Stimulated activated CD8-positive, alpha-beta memory T cell treated with anti-CD3 and anti-CD28 coated beads, Interleukin-4, amount 100 ng/mL, for 24 hours (primary cell): ENCODE measurements around the gene HSP90AA1.

ENCODE experiments used
- DNase-seq: peaks from one replicate; pipeline ENCODE4 v3.0.0-alpha.2; 2020; ENCODE audit warnings: low read depth

Gene HSP90AA1

GRCh38 chr14:102040153-102040552, 46.7 kb downstream of the HSP90AA1 start:
- DNase-seq: no peak

DNA sequence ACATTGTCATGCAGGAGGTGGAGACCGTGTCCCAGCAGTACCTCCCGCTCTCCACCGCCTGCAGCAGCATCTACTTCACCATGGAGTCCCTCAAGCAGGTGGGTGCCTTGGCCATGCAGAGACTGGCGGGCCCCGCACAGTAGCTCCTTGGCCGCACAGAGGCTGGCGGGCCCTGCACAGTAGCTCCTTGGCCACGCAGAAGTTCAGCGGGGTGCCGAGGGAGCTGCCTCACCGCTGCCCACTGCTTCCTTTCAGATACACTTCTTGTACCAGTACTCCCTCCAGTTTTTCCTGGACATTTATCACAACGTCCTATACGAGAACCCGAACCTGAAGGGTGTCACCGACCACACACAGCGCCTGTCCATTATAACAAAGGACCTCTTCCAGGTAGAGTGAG, 47.7 kb downstream of the HSP90AA1 start:
- DNase-seq: no peak

DNA sequence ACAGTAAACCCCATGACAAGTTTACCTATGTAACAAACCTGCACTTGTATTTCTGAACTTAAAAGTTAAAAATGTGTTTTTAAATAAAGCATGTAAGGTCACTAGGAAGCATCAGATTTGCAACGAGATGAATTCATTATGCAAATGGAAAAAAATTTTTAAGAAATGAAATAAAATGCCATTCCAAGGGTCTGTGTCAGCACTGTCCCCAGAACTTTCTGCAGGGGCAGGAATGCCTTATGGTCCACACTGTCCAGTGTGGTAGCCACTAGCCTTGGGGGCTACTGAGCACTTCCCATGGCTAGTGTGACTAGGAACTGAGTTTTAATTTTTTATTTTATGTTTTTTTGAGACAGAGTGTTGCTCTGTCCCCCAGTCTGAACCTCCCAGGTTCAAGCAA, 49.2 kb downstream of the HSP90AA1 start:
- DNase-seq: no peak

DNA sequence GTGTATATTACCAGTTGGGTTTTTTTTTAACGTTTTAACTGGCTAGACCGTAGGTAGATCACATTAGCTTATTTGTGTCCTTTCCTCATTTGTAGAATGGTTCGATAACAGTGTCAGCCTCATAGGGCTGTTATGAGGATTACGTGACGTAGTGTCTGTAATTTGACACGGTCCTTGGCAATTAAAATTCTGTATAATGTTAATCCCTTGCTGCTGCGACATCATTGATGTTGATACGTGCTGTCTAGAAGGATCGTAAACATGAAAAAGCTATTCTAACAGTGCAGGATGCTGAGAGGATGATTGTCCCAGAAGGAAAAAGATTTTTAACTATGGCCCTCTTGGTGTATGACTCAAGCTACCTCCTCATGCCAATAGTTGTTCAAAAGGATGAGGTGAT, 50.9 kb downstream of the HSP90AA1 start:
- no peak for DNase-seq

GRCh38 chr14:102034301-102034700, 52.5 kb downstream of the HSP90AA1 start:
- no peak for DNase-seq

- no peak for DNase-seq
Measured at GRCh38 chr14:102033241-102033640, 53.6 kb downstream of the HSP90AA1 start.
